Thyroid gland (tissue), 4 donors: ENCODE measurements around the gene ALKAL2. TPM values are rescaled to one million over a fixed set of nuclear protein-coding genes. Genes with fewer than 3 reads are reported as not detected.

Source experiments
- DNase-seq, 2 donors: peaks; one replicate each; pipeline ENCODE4 v3.0.0-alpha.2; 2019
- H3K27ac ChIP-seq, 3 donors: fragments of 200-600 bp; sonication (generic); 1 replicate in 2 of 3; 2 replicates in 1 of 3; pipeline ENCODE4 v1.5.1; 2016 to 2019; ENCODE audit warnings: mild to moderate bottlenecking in 1 of 3, moderate library complexity in 1 of 3
- H3K27me3 ChIP-seq: fragments of 200-600 bp; sonication (generic); one replicate; pipeline ENCODE4 v1.5.1; 2019
- H3K36me3 ChIP-seq, 2 donors: fragments of 200-600 bp; sonication (generic); one replicate each; pipeline ENCODE4 v1.5.1; 2016 to 2019
- H3K4me1 ChIP-seq, 2 donors: fragments of 200-600 bp; sonication (generic); one replicate each; pipeline ENCODE4 v1.5.1; 2017 to 2019
- H3K4me3 ChIP-seq, 3 donors: fragments of 200-600 bp; sonication (generic); replicated peaks in 1 of 3; 1 replicate in 2 of 3; 2 replicates in 1 of 3; pipeline ENCODE4 v1.5.1; 2016; ENCODE audit warnings: mild to moderate bottlenecking in 1 of 3
- H3K9me3 ChIP-seq: fragments of 200-600 bp; sonication (generic); one replicate; pipeline ENCODE4 v1.5.1; 2017
- POLR2A ChIP-seq, 2 donors: fragments of 450-650 bp; IDR thresholded peaks; one replicate each; pipeline ENCODE4 v1.6.1; 2017; ENCODE audit warnings: antibody characterized with exemption in 2 of 2, mild to moderate bottlenecking in 2 of 2, moderate library complexity in 1 of 2
- WGBS, 2 donors: methylation state at CpG; one replicate each; pipeline ENCODE4 v1.1.5; 2017; 5-methylcytosine and 5-hydroxymethylcytosine counted together
- intact Hi-C: fragments of 100-400 bp; cut with DNase I; formaldehyde crosslinking; loops from one replicate; pipeline ENCODE4 v1.15.1; 2023
- total RNA-seq, 4 donors: library from RNA; depleted of rRNA; stranded (reverse); fragments of >200 nt; gene quantifications; one replicate each; pipeline ENCODE4 v1.2.3, GENCODE V29; 2016
- TF ChIP-seq, protein P1 (sequence below), 6 experiments: fragments of 200-600 bp in 3 of 6; fragments of 450-650 bp in 3 of 6; sonication (generic) in 3 of 6; IDR thresholded peaks; one replicate each; pipeline ENCODE4 v1.5.1; 2016 to 2019; ENCODE audit warnings: antibody characterized with exemption in 6 of 6, mild to moderate bottlenecking in 2 of 6, inconsistent platforms in 1 of 6, moderate library complexity in 1 of 6

Gene ALKAL2
- total RNA-seq, 4 donors from 2014 or later, result 1.3 to 9.8 (median 7.3) TPM

- 93 to 95% methylated on average over 5 of the region's 5 CpGs for WGBS, 2 donors
- Histone ChIP-seq H3K4me1 (no peaks in the 10 kb centered on the region), H3K27ac (no peak overlapping the region), H3K9me3 (no peaks in the 10 kb centered on the region), H3K36me3 (peaks cover 2 to 6% of the 10 kb centered on the region in 2 donors), H3K27me3 (no peaks in the 10 kb centered on the region), H3K4me3 (no peak overlapping the region)
- DNase-seq, result no peak
- TF ChIP-seq, protein P1, sequence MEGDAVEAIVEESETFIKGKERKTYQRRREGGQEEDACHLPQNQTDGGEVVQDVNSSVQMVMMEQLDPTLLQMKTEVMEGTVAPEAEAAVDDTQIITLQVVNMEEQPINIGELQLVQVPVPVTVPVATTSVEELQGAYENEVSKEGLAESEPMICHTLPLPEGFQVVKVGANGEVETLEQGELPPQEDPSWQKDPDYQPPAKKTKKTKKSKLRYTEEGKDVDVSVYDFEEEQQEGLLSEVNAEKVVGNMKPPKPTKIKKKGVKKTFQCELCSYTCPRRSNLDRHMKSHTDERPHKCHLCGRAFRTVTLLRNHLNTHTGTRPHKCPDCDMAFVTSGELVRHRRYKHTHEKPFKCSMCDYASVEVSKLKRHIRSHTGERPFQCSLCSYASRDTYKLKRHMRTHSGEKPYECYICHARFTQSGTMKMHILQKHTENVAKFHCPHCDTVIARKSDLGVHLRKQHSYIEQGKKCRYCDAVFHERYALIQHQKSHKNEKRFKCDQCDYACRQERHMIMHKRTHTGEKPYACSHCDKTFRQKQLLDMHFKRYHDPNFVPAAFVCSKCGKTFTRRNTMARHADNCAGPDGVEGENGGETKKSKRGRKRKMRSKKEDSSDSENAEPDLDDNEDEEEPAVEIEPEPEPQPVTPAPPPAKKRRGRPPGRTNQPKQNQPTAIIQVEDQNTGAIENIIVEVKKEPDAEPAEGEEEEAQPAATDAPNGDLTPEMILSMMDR (IDR thresholded peaks at IDR 0.05), result no peak
- no peak for TF ChIP-seq POLR2A (IDR thresholded peaks at IDR 0.05)
- intact Hi-C loops, result no loop called here
These were observed 49.0 kb downstream of the ALKAL2 start for GRCh38 chr2:238869-239268.

DNA sequence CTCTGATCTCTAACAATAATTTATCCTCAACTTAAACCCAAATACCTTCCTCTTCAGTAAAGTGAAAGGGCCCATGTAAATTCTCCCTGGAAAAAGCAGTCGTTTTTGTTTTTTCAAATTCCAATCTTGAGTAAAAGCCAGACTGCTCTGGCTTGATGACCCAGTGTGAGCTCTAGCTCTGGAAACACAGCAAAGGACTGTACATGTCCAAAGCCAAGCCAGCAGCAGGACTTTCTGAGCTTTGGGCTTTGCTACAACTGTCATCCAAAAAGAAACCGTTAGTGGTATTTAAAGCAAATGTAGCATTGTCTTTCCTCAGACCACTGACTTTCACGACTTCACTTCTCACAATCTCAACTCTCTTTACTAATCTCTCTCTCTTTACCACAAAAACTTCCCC lies 49.5 kb downstream of the ALKAL2 start:
- Histone ChIP-seq H3K4me3 (no peak overlapping the region), H3K4me1 (no peaks in the 10 kb centered on the region), H3K27ac (no peak overlapping the region), H3K9me3 (no peaks in the 10 kb centered on the region), H3K27me3 (no peaks in the 10 kb centered on the region), H3K36me3 (peaks cover under 1 to 1% of the 10 kb centered on the region in 2 donors)
- intact Hi-C loops, result no loop called here
- DNase-seq, result no peak
- 63 to 66% methylated on average over 3 of the region's 3 CpGs for WGBS, 2 donors
- TF ChIP-seq, protein P1 (IDR thresholded peaks at IDR 0.05), result no peak

- H3K4me1 ChIP-seq, result no peaks in the 10 kb centered on the region
- intact Hi-C loops, result no loop called here
- H3K27me3 ChIP-seq, result no peaks in the 10 kb centered on the region
- 85 to 89% methylated on average over 6 of the region's 6 CpGs for WGBS, 2 donors
- peaks cover 0 to 3% of the 10 kb centered on the region in 2 donors for H3K36me3 ChIP-seq
- no peak overlapping the region for H3K4me3 ChIP-seq
- DNase-seq, result no peak
- H3K9me3 ChIP-seq, result no peaks in the 10 kb centered on the region
- no peak for TF ChIP-seq POLR2A (IDR thresholded peaks at IDR 0.05)
- TF ChIP-seq, protein P1 (IDR thresholded peaks at IDR 0.05), result no peak
- no peak overlapping the region for H3K27ac ChIP-seq
These were observed 50.0 kb downstream of the ALKAL2 start for GRCh38 chr2:237878-238277.

DNA sequence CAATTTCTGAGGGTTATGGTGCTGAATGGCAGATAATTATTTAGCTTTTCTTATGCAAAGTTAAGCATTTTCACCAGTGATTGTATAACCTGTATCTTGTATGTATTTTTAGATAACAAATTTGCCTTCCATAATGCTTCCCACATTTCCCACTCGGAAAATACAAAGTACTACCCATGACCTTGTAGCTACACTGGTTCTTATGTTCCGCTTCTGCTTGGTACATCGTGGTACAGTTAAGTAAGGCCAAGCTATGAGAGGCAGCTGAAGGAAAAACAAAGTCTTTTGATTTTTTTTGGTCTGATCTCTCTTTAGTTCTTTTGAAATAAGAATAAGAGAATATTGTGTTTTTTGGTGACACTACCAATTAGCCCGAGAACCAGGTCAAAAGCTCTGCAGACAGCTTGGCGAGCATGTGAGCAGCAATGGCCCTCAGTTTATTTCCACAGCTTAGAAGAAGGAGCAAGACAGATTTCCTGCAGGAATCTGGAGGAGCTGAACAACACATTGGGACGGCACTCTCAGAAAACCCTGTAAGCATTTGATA lies 50.8 kb downstream of the ALKAL2 start:
- H3K27me3 ChIP-seq, result no peaks in the 10 kb centered on the region
- no peak for DNase-seq
- H3K9me3 ChIP-seq, result no peaks in the 10 kb centered on the region
- H3K36me3 ChIP-seq, result peaks cover 0 to 3% of the 10 kb centered on the region in 2 donors
- H3K4me3 ChIP-seq, result no peak overlapping the region
- TF ChIP-seq POLR2A (IDR thresholded peaks at IDR 0.05), result no peak
- TF ChIP-seq, protein P1 (IDR thresholded peaks at IDR 0.05), result no peak
- H3K4me1 ChIP-seq, result no peaks in the 10 kb centered on the region
- 93 to 95% methylated on average over 6 of the region's 6 CpGs for WGBS, 2 donors
- intact Hi-C loops, result no loop called here
- no peak overlapping the region for H3K27ac ChIP-seq

DNA sequence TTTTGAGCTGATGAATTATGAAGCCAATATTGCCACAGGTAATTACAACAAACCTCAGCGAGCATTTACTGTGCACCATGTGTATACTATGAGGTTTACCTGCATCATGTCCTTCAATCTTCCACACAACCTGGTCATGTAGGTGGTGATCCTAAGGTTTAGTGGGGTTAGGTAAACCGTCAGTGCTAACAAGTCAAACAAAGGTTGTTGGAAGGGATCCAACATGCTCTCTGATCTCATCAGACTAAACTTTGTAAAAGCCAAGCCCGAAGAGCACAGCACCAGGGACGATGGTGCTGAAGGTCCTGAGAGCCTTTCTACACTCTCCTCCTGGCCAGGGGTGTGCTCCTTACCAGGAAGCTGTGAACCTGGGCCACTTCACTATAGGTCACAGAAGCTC lies 53.5 kb downstream of the ALKAL2 start:
- Histone ChIP-seq H3K9me3 (no peaks in the 10 kb centered on the region), H3K27ac (no peak overlapping the region), H3K4me1 (no peaks in the 10 kb centered on the region), H3K27me3 (no peaks in the 10 kb centered on the region), H3K36me3 (peaks cover 4 to 13% of the 10 kb centered on the region in 2 donors), H3K4me3 (no peak overlapping the region)
- intact Hi-C loops, result no loop called here
- DNase-seq, result no peak
- WGBS, 2 donors, result 76 to 78% methylated on average over 4 of the region's 4 CpGs
- TF ChIP-seq, protein P1 (IDR thresholded peaks at IDR 0.05), result no peak
- no peak for TF ChIP-seq POLR2A (IDR thresholded peaks at IDR 0.05)
